NT2/D1 (cell line): ENCODE data around the gene FER.

ENCODE experiments used
- SUZ12 ChIP-seq: IDR thresholded peaks from 2 replicates; pipeline ENCODE4 v1.6.1; 2011; ENCODE audit not compliant: insufficient read length, insufficient read depth; ENCODE audit errors: extremely low read depth
- YY1 ChIP-seq: IDR thresholded peaks from 2 replicates; pipeline ENCODE4 v1.6.1; 2011; ENCODE audit not compliant: insufficient read length, insufficient read depth
- ZNF274 ChIP-seq: IDR thresholded peaks from 2 replicates; pipeline ENCODE4 v1.6.1; 2011; ENCODE audit warnings: mild to moderate bottlenecking, low read depth, low read length

DNA sequence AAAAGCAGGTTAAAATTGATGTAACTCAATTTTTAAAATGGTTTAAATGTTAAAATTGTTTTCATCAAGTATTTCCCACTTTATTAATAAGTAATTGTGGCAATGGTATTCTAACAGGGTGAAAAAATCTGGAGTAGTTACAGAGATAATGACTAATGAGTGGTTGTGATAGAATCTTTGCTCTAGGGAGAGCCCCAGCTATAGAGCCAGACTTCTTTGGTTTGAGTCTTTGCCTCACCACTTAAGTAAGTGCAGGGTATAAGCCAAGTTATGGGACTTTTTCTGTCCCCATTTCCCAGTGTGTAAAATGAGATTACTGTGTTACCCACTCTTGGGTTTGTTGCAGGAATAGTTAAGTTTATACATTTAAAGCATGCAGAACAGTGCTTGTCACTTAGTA lies 158.1 kb downstream of the FER start:
- no peak for TF ChIP-seq ZNF274
- TF ChIP-seq YY1, result no peak
- TF ChIP-seq SUZ12, result no peak
